CD4-positive, alpha-beta T cell treated with Interferon alpha-2 for 1 hour (primary cell): ENCODE measurements around the gene PER1.

Experiments
- DNase-seq, 2 donors: peaks; one replicate each; pipeline ENCODE4 v3.0.0-alpha.2; 2020 to 2022

PER1 gene

GRCh38 chr17:8140065-8141029, 11.9 kb downstream of the PER1 start:
- peak in 1 of 2 donors; percentile 18 for DNase-seq

- DNase-seq: peak; percentile 96 to 97
Observed at GRCh38 chr17:8138672-8139371, 13.4 kb downstream of the PER1 start.

- no peak for DNase-seq
Observed at GRCh38 chr17:8138374-8138671, 13.9 kb downstream of the PER1 start.

- DNase-seq: peak in 1 of 2 donors; percentile 13
Observed at GRCh38 chr17:8137645-8138373, 14.4 kb downstream of the PER1 start.

- DNase-seq: no peak
Observed at GRCh38 chr17:8133941-8134340, 18.3 kb downstream of the PER1 start.

- no peak for DNase-seq
Observed at GRCh38 chr17:8133399-8133798, 18.8 kb downstream of the PER1 start.

- DNase-seq: no peak
Observed at GRCh38 chr17:8131844-8132441, 20.3 kb downstream of the PER1 start.

GRCh38 chr17:8128125-8128784, 23.9 kb downstream of the PER1 start:
- DNase-seq: no peak

- DNase-seq: peak in 1 of 2 donors; percentile 62
Observed at GRCh38 chr17:8126491-8127066, 25.6 kb downstream of the PER1 start.

GRCh38 chr17:8125947-8126490, 26.2 kb downstream of the PER1 start:
- DNase-seq: no peak

- DNase-seq: peak; percentile 88 to 93
Observed at GRCh38 chr17:8125154-8125946, 26.9 kb downstream of the PER1 start.

GRCh38 chr17:8124350-8125153, 27.7 kb downstream of the PER1 start:
- peak in 1 of 2 donors; percentile 20 for DNase-seq

GRCh38 chr17:8123695-8124349, 28.4 kb downstream of the PER1 start, which contains the start of gene HES7:
TSS of gene HES7 (minus strand) at chr17:8124106. CDS start at chr17:8124084, 22 bp downstream.
- DNase-seq: peak in 1 of 2 donors; percentile 11

GRCh38 chr17:8122924-8123694, 29.1 kb downstream of the PER1 start:
- DNase-seq: peak in 1 of 2 donors; percentile 56

- peak in 1 of 2 donors; percentile 9 for DNase-seq
Observed at GRCh38 chr17:8122422-8122923, 29.7 kb downstream of the PER1 start.

- DNase-seq: peak in 1 of 2 donors; percentile 58
Observed at GRCh38 chr17:8121681-8122421, 30.4 kb downstream of the PER1 start.

- DNase-seq: no peak
Observed at GRCh38 chr17:8121407-8121680, 30.9 kb downstream of the PER1 start.
